HG03064 (cell line): Measurements from ENCODE around the gene PET100.

Experiments
- ATAC-seq: cut with Tn5 transposase; IDR thresholded peaks from one replicate; pipeline ENCODE4 v1.9.1; 2021; ENCODE audit warnings: low read depth; ENCODE audit not compliant: unreplicated experiment

Gene PET100

GRCh38 chr19:7611541-7612279, 17.9 kb upstream of the PET100 start:
- ATAC-seq: no peak

DNA sequence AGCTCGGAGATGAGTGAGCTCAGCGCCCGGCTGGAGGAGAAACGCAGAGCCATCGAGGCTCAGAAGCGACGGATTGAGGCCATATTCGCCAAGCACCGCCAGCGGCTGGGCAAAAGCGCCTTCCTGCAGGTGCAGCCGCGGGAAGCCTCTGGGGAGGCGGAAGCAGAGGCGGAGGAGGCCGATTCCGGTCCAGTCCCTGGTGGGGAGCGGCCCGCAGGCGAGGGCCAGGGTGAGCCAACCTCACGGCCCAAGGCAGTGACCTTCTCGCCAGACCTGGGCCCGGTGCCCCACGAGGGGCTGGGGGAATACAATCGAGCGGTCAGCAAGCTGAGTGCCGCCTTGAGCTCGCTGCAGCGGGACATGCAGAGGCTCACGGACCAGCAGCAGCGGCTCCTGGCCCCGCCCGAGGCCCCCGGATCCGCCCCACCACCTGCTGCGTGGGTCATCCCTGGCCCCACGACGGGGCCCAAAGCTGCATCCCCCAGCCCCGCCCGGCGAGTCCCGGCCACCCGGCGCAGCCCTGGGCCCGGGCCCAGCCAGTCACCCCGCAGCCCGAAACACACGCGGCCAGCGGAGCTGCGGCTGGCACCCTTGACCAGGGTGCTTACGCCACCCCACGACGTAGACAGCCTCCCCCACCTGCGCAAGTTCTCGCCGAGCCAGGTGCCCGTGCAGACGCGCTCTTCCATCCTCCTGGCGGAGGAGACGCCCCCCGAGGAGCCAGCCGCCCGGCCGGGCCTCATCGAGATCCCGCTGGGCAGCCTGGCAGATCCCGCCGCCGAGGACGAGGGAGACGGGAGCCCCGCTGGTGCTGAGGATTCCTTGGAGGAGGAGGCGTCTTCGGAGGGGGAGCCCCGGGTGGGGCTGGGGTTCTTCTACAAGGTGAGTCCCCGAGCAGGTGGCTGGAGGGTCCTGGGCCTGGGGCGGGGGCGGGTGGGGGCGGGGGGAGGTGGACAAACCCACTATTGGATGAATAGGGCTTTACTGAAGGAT, 17.0 kb upstream of the PET100 start:
- no peak for ATAC-seq

- no peak for ATAC-seq
Observed at GRCh38 chr19:7614859-7615741, 14.5 kb upstream of the PET100 start.

DNA sequence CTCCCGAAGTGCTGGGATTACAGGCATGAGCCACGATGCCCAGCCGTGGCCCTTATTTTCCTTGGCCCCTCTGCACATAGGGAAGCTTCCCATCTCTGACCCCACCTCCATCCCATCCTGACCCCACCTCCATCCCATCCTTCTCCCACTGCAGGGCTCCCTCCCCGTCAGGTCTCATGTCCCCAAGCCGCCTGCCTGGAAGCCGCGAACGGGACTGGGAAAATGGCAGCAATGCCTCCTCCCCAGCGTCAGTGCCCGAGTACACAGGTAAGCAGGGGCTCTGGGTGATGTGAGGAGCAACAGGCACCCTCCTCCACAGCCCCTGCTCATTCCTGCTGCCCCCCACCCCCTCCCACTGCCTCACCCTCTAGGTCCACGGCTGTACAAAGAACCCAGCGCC, 12.4 kb upstream of the PET100 start:
- ATAC-seq: no peak

DNA sequence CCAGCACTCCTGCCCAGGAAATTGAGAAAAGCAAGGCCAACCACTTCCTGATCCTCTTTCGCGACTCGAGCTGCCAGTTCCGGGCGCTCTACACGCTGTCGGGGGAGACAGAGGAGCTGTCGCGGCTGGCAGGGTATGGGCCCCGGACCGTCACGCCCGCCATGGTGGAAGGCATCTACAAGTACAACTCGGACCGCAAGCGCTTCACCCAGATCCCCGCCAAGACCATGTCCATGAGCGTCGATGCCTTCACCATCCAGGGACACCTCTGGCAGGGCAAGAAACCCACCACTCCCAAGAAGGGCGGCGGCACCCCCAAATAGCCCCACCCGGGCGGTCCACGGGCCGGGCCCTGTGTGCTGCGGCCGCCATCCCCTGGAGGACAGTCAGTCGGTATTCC, 11.9 kb upstream of the PET100 start:
- ATAC-seq: no peak

DNA sequence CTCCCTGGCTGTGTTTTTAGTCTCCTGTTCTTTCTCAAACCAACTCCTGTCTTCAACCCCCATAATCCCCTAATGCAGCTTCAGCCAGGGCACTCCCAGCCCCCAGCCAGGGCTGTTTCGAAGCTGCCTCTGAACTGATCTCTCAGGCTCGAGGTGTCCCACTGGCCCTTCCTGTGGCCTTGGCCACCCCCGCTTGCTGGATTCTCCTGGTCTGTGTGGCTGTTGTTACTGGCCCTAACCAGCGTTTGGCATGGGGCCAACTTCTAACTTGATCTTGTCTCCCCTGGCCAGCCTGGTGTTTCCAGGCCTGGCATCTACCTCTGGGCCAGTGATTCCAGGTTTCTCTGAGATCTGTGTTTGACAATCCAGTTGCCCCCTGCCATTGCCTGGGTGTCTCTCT, 11.2 kb upstream of the PET100 start:
- ATAC-seq: no peak

DNA sequence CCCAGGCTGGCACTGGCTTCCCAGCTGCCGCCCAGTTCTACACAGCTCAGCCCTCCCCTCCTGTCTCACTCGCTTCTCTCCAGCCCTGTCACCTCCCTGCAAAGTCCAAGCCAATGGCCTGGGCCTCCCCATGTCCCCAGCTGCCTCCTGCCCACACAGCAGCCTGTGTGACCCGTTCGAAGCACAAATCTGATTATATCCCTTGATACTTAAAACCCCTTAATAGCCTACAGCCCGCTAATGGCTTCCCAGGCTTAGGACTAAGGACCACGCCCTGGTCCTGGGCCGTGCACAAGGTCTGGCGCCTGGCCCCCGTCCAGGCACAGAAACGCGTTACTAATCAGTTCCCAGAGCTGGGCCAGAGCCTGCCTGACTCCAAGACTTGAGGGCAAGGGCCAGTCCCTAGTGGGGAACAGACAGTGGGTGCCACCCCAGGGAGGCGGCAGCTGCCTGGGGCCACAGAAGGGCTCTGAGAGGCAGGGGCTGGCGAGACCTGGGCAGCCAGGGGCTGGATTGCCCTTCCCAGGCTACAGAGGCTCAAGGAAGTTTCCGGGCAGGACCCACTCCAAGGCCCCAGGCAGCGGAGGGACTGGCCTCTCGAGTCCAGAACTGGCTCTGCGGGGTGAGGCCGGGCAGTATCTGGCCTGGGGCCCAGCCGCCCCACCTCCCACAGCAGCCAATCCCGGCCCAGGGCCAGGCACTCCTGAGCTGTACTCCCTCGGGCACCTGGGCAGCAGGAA, 10.7 kb upstream of the PET100 start:
- ATAC-seq: no peak

- ATAC-seq: no peak
Observed at GRCh38 chr19:7619671-7620441, 9.7 kb upstream of the PET100 start.

DNA sequence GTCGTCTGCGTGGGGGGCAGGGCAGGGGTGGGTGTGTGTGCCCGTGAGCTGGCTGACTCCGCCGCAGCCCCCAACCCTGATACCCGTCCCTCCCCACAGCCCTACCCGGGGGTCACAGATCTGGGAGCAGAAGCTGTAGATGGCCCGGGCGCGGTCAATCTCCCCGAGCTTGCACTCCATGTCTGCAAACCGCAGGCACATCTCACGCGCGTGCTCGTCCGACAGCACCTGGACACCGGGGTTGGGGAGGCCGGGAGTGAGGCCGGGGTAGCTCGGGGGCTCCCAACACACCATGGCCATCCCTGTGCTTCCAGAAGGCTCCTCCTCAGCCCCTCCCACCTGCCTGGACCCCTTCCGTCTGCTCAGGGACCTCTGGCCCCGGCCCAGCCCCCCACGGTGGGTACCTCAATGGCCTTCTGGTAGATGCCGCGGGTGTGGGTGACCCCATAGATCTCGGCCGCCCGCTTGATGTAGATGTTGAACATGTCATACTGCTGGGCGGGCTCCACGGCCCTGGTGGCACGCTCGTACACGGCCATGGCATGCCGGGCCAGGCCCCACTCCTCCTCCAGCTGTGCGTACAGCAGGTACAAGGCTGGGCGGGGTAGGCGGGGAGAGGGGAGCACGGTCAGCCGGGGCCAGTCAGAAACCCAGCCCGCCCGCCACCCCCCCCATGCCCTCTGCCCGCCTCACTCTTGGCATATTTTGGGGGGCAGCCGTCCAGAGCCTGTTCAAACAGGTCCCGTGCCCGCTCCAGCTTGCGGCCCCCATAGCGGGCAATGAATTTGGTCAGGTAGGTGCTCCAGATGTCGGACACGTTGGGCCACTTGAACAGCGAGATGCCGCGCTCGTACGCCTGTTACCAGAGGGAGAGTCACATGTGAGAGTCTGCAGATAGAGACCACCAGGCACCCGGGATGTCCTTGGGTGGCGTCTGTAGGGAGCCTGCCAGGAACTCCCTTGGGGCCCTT, 8.9 kb upstream of the PET100 start:
- no peak for ATAC-seq

- no peak for ATAC-seq
Observed at GRCh38 chr19:7622933-7623685, 6.5 kb upstream of the PET100 start.

- no peak for ATAC-seq
Observed at GRCh38 chr19:7623725-7624603, 5.6 kb upstream of the PET100 start.

- no peak for ATAC-seq
Observed at GRCh38 chr19:7624810-7625209, 4.8 kb upstream of the PET100 start.

GRCh38 chr19:7625763-7626372, 3.7 kb upstream of the PET100 start:
- ATAC-seq: no peak

- no peak for ATAC-seq
Observed at GRCh38 chr19:7627166-7627565, 2.4 kb upstream of the PET100 start.

GRCh38 chr19:7628589-7629311, 843 bp upstream of the PET100 start:
- no peak for ATAC-seq
